ENCODE results near the gene SKAP2. TPM values are rescaled to one million over a fixed set of nuclear protein-coding genes. Genes with fewer than 3 reads are reported as not detected.

Gene SKAP2
- total RNA-seq, 1 donor from 2014 or later = 22.2 TPM

GRCh38 chr7:26691406-26691805 is 173.0 kb downstream of the SKAP2 start:
- no peak for ATAC-seq

DNA sequence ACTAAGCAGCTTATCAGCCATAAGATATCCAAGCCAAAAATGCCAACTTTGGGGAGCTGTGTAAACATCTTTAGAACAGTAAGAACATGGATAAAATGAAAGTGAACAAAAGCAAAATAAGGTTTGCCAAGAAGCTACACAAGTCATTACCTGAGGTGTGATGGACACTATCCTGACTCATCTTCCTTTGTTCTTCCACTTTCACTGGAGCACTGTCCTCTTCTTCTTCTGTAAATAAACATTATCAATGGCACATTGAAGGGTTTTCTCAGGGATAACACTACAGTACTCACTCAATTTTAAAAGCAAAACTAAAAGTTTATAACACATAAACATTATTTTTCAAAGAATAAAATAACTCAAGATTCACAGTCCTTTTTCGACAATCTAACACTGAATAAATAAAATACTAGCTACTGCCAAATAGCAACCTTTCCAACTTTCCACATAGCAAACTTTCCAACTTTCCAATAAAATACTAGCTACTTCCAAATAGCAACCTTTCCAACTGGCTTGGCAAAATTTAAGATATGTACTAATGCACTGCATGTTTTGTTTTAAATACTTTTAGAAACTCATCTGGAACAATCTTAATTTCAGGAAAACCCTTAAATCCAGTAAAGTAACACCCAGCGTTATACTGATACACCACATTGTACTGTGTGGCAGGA is 174.1 kb downstream of the SKAP2 start:
- ATAC-seq = no peak

GRCh38 chr7:26688936-26689506 is 175.4 kb downstream of the SKAP2 start:
- ATAC-seq = no peak

DNA sequence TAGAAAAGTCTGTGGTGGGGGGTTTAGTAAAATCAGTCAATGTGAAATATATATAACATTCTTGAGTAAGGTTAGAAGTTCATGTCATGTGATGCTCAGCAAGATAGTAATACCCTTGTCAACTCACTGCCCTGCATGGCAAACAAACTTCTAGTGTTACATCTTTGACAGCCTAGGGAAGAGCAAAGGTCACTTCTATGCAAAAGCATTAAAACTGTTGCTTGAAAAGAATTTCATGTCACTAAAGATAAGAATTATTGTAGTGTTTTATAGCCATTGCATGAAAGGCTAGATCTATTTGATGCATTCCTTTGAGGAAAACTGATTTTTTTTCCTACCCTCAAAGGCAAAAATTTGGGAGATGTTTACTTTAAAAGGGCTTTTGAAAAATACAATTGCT is 176.0 kb downstream of the SKAP2 start:
- ATAC-seq = no peak

GRCh38 chr7:26687032-26687431 is 177.4 kb downstream of the SKAP2 start:
- no peak for ATAC-seq

GRCh38 chr7:26686448-26686981 is 177.9 kb downstream of the SKAP2 start:
- ATAC-seq = no peak

GRCh38 chr7:26685606-26686005 is 178.8 kb downstream of the SKAP2 start:
- no peak for ATAC-seq

GRCh38 chr7:26684447-26684846 is 179.9 kb downstream of the SKAP2 start:
- no peak for ATAC-seq

GRCh38 chr7:26683277-26683676 is 181.1 kb downstream of the SKAP2 start:
- no peak for ATAC-seq

GRCh38 chr7:26681819-26682418 is 182.5 kb downstream of the SKAP2 start:
- peak; percentile 48 for ATAC-seq

DNA sequence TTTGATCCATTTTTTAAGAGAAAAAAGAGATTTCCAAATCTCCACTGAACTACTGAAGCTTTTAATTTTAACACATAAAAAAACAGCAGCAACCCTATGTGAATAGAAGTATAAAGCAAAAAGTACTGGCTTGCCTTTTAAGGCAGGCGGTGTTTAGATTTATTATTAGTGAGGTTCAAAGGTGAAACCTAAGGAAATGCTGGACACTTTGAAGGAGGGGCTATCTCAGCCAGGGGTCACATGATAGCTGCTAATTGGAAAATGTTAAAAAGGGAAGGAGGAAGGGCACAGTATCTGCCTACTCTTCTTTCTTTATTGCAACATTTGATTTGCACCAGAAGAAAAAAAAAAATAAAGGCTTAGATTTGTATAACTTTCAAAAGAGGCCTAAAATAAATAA is 183.8 kb downstream of the SKAP2 start:
- no peak for ATAC-seq

DNA sequence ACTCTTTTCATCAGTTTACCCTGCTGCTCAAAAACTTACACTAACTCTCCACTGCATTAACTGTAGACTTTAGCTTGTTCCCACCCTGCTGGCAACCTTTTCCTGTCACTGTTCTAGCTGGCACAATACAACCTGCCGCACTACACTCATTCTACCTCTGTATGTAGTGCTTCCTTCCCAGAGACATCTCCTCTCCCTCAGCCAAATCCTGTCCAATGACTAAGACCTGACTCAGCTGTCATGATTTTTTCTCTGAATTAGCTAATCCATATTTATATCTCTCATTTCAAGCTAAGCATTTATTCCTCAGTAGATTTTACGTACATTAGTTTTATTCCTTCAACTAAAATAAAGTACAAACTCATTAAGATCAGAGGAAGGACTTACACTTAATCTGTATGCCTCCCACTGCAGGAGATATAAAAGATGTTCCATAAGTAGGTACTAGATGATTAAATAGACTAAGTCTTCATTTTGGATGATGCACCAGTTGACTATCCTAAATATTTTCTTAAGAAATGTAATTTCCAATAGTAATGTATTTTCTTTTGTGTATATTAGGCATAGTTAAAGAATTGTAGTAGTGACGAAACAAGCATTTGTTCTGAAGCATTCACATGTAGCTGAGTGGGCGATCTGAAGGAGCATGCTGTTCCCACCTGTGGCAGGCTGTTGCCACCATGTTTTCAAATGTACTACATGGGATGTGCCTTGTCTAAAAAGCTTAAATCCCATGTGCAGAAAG is 189.1 kb downstream of the SKAP2 start:
- peak; percentile 95 for ATAC-seq

GRCh38 chr7:26673858-26674257 is 190.5 kb downstream of the SKAP2 start:
- no peak for ATAC-seq

DNA sequence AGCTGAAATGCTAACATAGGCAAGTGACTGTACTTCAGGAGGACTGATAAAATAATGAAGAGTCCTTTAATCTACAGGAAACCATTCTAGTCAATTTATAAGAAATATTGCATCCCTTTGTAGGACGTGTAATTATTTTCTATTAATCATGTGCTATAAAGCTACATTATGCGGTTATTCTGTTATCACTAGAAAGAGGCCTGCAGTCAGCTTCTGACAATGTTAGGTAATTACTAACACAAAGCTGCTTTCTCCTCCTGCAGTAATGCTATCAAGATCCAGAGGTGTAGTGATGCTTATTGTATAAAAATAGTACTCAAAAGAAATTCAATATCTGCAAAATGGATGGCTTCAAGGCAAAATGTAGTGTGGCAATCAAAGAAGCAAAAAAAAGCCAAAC is 191.1 kb downstream of the SKAP2 start:
- ATAC-seq = no peak

DNA sequence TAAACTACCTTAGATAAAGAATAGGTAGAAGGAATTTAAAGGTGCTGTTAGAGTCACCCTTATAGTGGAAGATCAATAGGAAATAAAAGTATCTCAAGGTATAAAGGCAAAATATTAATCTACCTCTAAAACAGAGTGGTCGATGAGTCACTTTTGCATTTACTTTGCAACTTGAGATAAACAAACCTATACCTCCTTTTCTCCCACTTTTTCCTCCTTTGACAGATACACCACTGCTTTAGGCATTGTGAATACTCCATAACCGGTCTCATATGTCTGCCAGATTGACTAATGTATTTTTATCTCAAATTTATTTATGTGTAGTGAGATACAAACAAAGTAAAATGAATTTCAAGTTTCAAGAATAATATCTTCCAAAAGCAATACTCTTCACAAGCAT is 193.5 kb downstream of the SKAP2 start:
- ATAC-seq = no peak

DNA sequence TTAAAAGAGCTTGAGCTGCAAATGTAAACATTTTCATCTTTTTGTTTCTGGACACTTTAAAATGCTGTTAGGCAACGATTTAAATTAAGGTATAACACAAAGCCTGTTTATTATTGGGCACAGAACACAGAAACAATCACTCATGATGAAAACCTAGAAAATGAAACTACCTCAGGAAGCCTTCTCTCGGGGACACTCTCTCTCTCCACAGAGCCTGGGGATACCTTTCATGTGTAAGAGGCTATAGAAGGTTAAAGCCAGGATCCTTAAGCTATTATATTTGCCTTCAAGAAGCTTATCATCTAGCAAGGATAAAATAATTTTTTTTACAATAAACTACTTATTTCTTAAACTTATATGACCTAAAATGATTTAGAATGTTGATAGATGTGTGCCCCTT is 194.1 kb downstream of the SKAP2 start:
- no peak for ATAC-seq

DNA sequence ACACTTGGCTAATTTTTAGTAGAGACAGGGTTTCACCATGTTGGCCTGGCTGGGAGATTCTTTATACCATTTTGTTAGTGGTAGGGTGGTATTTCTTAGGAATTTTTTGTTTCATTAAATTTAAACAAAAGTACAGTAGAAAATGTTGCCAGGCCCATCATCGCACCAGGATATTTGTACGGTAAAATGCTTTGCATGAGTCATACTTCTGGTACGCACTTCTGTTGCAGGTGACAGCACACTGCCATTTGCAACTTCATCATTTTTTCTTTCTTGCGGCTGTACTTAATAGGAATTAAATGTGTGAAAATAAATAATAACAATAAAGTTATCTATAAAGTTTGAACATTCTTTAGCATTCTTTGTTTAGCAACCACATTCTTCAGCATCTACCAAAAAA is 195.6 kb downstream of the SKAP2 start:
- no peak for ATAC-seq

GRCh38 chr7:26667514-26668133 is 196.8 kb downstream of the SKAP2 start:
- peak; percentile 86 for ATAC-seq

DNA sequence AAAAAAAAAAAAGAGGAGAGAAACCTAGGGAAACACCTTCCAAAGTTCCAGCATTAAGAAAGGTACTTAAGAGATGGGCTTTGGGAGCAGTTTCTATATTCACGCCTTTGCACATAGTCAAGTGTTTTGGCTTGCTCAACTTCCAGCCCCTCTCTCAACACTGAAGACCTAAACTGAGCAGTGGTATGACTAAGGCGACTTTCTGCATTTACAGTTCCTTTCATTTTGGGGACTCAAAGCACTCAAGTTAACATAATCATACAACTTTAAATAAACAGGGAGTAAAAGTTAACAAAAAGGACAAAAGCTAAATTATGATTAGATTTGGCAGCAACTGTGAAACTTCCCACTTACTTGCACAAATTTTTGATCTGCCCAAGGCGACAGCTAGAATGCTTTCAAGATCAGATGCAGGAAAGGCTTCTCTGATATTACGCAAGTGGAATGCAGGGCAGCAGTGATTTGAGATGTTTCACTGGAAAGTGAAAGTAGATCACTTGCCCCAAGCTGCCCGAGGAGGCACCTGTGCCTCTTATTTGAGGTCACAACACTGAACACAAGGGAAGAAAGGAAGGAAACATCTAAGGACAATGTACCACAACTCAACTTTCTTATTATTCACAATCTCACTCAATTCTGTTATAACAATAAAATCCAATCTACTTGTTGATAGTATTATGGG is 199.5 kb downstream of the SKAP2 start:
- peak; percentile 26 for ATAC-seq

DNA sequence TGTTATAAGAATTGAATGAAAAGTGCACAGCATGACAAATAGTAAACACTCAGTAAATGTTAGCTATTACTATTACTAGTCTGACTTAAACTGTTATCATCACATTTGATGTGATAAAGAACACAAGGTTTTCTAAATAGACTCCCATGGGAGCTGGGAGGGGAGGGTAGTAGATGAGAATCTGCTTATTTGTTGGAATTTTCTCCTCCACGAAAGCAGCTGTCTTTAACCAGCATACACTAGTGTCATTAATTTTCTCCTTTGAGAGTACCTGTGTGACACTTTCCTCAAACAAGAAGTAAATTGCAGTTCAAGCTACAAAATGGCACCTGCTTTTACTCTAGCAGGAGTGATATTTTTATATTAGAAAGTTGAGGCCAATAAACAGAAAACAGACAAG is 200.1 kb downstream of the SKAP2 start:
- no peak for ATAC-seq

DNA sequence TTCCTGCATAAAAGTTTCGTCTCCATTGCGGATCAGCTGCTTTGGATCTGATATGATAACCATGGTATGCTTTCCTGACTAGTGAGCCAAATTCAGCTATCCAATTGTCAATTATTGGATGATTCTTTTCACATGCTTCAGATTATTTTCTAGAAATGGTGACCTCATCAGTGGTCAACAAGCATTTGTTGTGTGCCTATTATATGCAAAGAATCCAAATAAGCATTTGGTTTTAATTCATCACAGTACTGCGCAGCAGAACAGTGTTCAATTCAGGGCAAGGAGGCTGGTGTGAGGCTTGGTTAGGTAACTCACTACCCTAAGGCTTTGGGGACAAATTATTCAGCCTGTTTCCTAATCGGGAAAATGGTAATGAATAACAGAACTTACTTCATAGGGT is 200.5 kb downstream of the SKAP2 start:
- ATAC-seq = no peak

- ATAC-seq = no peak
Measured at GRCh38 chr7:26662646-26663045, 201.7 kb downstream of the SKAP2 start.

All from esophagus mucosa (tissue), 1 donor.